Stomach smooth muscle (tissue), 2 donors: Measurements from ENCODE around the gene SRSF1.
"Not testable (repeated sequence)": the region's sequence is repeated elsewhere in the genome, so short reads cannot be mapped to it uniquely, and the experiment has no call there.

Experiments
- H3K27ac ChIP-seq: one replicate; pipeline ENCODE4 v1.7.0; 2013; ENCODE audit warnings: mild to moderate bottlenecking, low read length, inconsistent platforms
- H3K27me3 ChIP-seq, 2 donors: one replicate each; pipeline ENCODE4 v1.7.0; 2013; ENCODE audit warnings: low read length in 2 of 2; ENCODE audit not compliant: insufficient read depth in 2 of 2, control insufficient read depth in 1 of 2
- H3K36me3 ChIP-seq, 2 donors: one replicate each; pipeline ENCODE4 v1.7.0; 2013; ENCODE audit warnings: low read length in 2 of 2; ENCODE audit not compliant: control insufficient read depth in 2 of 2, insufficient read depth in 2 of 2
- H3K4me1 ChIP-seq: one replicate; pipeline ENCODE4 v1.7.0; 2013; ENCODE audit warnings: low read length; ENCODE audit not compliant: control insufficient read depth, insufficient read depth
- H3K4me3 ChIP-seq, 2 donors: one replicate each; pipeline ENCODE4 v1.7.0; 2013; ENCODE audit warnings: low read length in 2 of 2
- H3K9ac ChIP-seq, 2 donors: one replicate each; pipeline ENCODE4 v1.7.0; 2013; ENCODE audit warnings: low read length in 2 of 2, mild to moderate bottlenecking in 1 of 2
- H3K9me3 ChIP-seq, 2 donors: one replicate each; pipeline ENCODE4 v1.7.0; 2013; ENCODE audit warnings: low read length in 2 of 2; ENCODE audit not compliant: control insufficient read depth in 2 of 2
- donor health status: healthy.
- donor health status: Pancreatic carcinoma.

The SRSF1 gene

DNA sequence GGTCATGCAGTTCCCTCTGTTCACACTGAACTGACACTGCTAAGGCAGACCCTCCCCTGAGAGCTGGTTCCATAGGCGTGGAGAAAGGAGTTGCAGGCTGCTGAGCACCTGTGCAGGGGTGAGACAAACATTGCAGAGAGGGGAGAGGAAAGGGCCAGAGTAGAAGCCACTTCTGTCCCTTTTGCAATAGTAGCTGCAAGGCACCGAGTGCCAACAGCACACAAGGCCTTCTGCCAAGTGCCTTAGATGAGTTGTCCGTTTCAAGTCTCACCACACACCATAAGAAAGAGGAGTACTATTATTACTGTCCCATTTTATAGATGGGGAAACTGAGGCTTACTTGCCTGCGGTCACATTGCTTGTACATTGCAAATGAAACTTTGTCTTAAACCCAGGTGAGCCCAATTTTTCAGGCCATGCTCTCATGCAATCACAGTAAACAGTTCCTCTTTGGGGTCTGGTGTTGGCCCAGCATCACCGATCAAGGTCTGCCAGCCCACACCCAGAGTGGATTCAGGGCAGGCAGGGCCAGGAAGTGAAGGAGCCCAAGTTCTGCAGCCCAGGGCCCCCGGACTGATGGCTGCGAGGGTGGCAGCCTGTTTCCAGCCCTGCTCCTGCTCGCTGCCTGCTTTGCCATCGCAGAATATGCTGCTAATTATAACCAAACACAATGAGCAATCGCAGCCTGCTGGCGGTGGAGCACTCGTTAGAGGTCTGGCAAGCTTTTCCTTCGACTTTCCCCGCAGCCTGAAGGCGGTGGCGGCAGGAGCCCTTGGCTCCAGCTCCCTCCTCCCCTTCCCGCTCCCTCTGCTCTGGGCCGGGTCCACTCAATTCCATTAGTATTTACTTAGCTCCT, 39.4 kb upstream of the SRSF1 start:
- Histone ChIP-seq H3K9ac (no peak overlapping the region), H3K4me3 (peak overlapping the region in 1 of 2 donors; percentile 29), H3K27me3 (peaks cover 0 to 2% of the 10 kb centered on the region in 2 donors), H3K36me3 (no peaks in the 10 kb centered on the region), H3K9me3 (no peaks in the 10 kb centered on the region), H3K27ac (peak overlapping the region; percentile 46), H3K4me1 (peaks cover 13% of the 10 kb centered on the region)

DNA sequence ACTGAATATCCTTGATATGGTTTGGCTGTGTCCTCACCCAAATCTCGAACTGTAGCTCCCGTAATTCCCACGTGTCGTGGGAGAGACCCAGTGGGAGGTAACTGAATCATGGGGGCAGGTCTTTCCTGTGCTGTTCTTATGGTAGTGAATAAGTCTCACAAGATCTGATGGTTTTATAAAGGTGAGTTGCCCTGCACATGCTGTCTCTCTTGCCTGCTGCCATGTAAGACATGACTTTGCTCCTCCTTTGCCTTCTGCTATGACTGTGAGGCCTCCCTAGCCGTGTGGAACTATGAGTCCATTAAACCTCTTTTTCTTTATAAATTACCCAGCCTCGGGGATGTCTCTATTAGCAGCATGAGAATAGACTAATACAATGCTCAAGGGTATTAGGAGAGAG, 37.2 kb upstream of the SRSF1 start:
- H3K27me3 ChIP-seq, H3K27ac ChIP-seq, H3K9me3 ChIP-seq, H3K36me3 ChIP-seq, H3K4me3 ChIP-seq, H3K9ac ChIP-seq: not testable (repeated sequence)
- peaks cover 13% of the 10 kb centered on the region for H3K4me1 ChIP-seq

DNA sequence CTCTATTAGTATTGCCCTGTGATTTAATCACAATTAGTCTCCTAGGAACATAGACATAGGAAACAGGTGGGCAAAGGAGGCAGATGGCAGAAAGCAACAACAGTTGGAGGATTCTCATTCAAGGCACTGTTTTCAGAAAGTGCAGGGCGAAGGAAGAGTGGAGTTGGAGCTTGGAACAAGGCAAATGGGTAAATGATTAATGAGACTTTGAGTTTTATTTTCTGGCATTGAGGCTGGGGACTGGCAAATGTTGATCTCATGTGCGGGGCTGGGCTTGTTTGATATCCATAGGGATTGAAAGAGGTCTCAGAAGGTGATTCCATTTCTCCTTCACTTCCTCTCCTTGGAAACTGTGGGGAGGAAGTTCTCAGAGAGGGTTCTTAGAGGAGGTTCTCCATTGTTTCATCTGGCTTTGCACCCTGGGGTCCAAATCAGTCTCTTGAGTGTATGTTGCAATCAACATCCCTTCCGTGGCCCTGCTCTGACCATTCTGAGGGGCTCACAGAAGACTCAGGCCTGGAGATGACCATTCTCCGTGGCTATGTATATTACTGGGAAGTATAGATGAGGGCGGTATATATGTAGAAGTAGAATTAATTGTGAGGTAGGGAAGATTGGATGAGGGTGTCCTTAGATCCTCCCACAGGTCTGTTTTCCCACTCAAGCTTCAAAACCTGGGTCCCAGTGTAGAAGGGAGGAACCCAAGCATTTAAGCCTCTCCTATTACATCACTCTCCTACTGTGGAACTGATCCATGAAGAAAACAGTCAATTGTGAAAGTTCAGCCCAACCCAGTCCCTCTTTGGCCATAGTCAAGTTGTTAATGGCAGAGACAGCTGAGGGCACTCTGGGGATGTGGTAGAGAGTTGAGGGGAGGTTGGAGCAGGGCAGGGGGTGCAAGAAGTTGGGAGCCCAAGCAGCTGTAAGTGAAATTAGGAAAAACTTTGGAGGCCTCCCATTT, 36.5 kb upstream of the SRSF1 start:
- Histone ChIP-seq H3K9ac (no peak overlapping the region), H3K4me3 (no peak overlapping the region), H3K27me3 (peaks cover 0 to 2% of the 10 kb centered on the region in 2 donors), H3K9me3 (no peaks in the 10 kb centered on the region), H3K4me1 (peaks cover 13% of the 10 kb centered on the region), H3K27ac (no peak overlapping the region), H3K36me3 (no peaks in the 10 kb centered on the region)

DNA sequence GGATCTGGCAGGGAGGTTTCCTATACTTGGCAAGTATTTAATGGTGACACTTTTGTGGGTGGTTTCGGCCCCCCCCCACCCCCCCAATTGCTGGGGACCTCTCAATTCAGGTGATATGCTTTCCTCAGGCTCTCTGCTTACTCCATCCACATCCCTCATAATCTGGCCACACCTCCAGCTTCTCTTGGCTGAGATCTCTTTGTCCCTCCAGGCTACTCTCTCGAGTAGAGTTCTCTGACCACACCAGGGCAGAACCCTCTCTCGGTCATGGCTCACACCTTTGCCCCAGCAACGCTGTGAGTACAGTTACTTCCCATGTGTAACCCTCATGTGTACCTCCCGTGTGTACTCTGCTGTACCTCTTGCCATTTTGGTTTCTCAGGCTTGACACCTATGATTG, 34.1 kb upstream of the SRSF1 start:
- Histone ChIP-seq H3K9ac (no peak overlapping the region), H3K9me3 (no peaks in the 10 kb centered on the region), H3K4me3 (no peak overlapping the region)

DNA sequence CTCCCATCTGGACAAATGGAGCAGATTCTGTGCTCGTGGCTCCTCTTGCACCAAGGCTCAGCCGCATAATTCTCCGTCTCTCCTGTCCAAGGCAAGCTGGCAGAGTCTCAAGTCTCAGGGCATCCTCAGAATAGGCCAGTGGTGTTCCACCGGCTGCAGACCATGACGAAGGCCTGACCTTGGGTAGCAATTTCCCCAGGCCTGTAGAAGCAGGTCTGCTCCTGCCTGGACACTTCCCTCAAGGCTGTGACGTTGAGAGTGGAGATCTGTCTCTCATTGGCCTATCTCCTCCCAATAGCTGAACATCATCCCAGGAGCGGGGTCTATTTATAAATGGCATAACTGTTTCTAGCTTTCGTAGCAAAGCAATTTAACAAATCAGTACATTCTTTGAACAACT, 33.3 kb upstream of the SRSF1 start:
- H3K27me3 ChIP-seq, result peaks cover 0 to 2% of the 10 kb centered on the region in 2 donors
- no peaks in the 10 kb centered on the region for H3K4me1 ChIP-seq
- H3K9me3 ChIP-seq, result no peaks in the 10 kb centered on the region

More for the DNA sequence above, 34.1 kb upstream of the SRSF1 start:
- Histone ChIP-seq H3K4me1 (peaks cover 2% of the 10 kb centered on the region), H3K27ac (no peak overlapping the region), H3K36me3 (no peaks in the 10 kb centered on the region), H3K27me3 (peaks cover 0 to 2% of the 10 kb centered on the region in 2 donors)

DNA sequence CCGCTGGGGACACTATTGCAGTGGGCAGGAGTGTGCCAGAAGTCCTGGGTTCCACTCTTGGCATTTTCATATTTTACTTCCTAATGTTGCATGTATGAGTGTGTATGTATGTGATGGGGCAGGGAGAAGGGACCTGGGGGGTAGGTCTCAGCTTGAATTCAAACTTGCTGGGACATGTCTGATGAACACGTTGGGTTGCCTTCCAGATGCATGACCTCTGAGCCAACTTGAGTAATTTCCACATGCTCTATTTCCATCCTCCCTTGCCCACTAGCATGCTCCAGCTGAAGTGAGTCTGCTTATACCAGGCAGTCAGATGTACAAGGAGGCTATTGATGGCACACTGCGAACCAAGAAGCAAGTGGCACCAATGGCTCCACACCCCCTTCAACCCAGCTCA, 32.9 kb upstream of the SRSF1 start:
- Histone ChIP-seq H3K4me1 (no peaks in the 10 kb centered on the region), H3K27me3 (peaks cover 0 to 2% of the 10 kb centered on the region in 2 donors), H3K4me3 (no peak overlapping the region), H3K27ac (no peak overlapping the region), H3K36me3 (no peaks in the 10 kb centered on the region), H3K9ac (no peak overlapping the region), H3K9me3 (no peaks in the 10 kb centered on the region)

More for the DNA sequence above, 33.3 kb upstream of the SRSF1 start:
- no peak overlapping the region for H3K27ac ChIP-seq
- no peaks in the 10 kb centered on the region for H3K36me3 ChIP-seq
- H3K4me3 ChIP-seq, result no peak overlapping the region
- no peak overlapping the region for H3K9ac ChIP-seq

DNA sequence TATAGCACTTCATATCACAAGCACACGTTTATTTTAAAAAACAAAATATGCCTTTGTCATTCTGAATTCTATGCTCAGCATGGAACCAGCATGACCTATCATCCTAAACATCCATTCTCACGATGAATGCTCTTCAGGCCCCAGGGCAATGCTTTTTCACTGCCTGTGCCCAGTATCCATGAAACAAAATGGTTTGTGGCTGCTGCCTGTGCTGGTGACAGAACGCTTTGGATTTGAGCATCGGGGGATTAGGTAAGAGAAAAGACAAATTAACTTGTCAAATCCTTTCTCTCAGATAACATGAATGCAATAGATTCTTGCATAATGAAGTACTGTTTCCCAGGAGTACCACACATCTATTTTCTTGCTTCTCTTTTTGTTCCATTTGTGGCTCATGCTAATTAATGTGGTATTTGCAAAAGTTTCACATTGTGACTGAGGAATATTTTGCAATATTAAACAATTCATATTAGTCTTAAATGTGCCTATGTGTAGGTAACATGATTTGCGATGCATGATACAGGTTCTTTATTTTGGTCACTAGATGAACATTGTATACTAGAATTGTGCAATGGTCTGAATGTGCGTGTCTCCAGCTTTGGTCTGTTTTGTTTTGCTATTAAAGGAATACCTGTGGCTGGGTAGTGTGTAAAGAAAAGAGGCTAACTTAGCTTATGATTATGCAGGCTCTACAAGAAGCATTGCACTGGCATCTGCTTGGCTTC, 25.8 kb upstream of the SRSF1 start:
- Histone ChIP-seq H3K9ac (no peak overlapping the region), H3K27ac (no peak overlapping the region), H3K4me1 (no peaks in the 10 kb centered on the region), H3K4me3 (no peak overlapping the region), H3K27me3 (no peaks in the 10 kb centered on the region), H3K36me3 (no peaks in the 10 kb centered on the region), H3K9me3 (no peaks in the 10 kb centered on the region)

DNA sequence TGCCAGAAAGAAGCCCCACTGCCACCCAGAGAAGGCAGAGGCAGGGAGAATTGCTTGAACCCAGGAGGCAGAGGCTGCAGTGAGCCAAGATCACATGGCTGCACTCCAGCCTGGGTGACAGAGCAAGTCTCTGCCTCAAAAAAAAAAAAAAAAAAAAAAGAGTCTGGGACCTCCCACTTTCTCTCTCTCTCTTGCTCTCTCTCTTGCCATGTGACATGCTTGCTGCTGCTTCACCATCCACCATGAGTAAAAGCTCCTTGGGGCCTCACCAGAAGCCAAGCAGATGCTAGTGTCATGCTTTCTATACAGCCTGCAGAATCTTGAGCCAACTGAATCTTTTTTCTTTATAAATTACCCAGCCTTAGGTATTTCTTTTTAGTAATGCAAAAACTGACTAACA, 21.5 kb upstream of the SRSF1 start:
- Histone ChIP-seq H3K9me3 (no peaks in the 10 kb centered on the region), H3K27ac (no peak overlapping the region), H3K36me3 (no peaks in the 10 kb centered on the region), H3K27me3 (no peaks in the 10 kb centered on the region), H3K9ac (no peak overlapping the region), H3K4me3 (no peak overlapping the region), H3K4me1 (no peaks in the 10 kb centered on the region)

DNA sequence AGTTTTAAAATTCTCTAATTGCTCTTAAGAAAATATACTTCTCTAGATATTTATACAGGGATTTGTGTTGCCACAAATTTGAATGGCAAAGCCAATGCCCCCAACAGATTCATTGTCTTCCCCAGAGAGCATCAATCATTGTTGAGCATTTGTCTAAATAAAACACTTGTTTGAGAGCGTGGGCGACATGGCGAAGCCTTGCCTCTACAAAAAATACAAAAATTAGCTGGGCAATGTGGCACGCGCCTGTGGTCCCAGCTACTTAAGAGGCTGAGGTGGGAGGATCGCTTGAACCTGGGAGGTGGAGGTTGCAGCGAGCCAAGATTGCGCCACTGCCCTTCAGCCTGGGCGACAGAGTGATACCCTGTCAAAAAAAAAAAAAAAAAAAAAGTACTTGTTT, 13.4 kb upstream of the SRSF1 start:
- Histone ChIP-seq H3K36me3 (no peaks in the 10 kb centered on the region), H3K9me3 (no peaks in the 10 kb centered on the region), H3K4me1 (no peaks in the 10 kb centered on the region), H3K4me3 (no peak overlapping the region), H3K27me3 (no peaks in the 10 kb centered on the region), H3K27ac (no peak overlapping the region), H3K9ac (no peak overlapping the region)

DNA sequence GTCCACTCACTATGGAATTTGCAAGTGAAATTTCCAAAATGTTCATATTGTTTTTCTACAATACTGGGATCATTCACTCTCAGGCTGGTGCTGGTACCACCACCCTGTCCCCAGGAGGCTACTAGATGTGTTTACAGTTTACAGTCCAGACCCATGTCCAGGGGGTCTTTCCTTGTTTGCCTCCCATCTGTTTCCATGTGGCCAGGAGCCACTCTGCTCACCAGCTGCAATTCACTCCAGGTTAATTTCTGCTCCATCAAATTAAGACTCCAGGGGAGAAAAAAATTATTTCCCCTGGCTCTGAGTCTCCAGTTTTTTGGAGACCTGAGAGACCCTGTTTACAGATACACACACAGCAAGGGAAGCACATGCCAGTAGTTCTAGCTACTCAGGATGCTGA, 12.5 kb upstream of the SRSF1 start:
- Histone ChIP-seq H3K36me3 (no peaks in the 10 kb centered on the region), H3K4me1 (no peaks in the 10 kb centered on the region), H3K9me3 (no peaks in the 10 kb centered on the region), H3K9ac (no peak overlapping the region), H3K27me3 (no peaks in the 10 kb centered on the region), H3K4me3 (no peak overlapping the region), H3K27ac (no peak overlapping the region)
